Choroid plexus epithelial cell (primary cell): ENCODE results near the gene MTA1.

ENCODE experiments used
- DNase-seq: peaks from one replicate; pipeline ENCODE4 v3.0.0-alpha.2; 2010; ENCODE audit warnings: low read depth
- H3K4me3 ChIP-seq: 2 replicates; pipeline ENCODE4 v1.5.1; 2011; ENCODE audit warnings: low read depth, mild to moderate bottlenecking, control low read depth, low read length, moderate library complexity
- TF ChIP-seq, protein P1 (sequence below): conservative IDR thresholded peaks from 2 replicates; pipeline ENCODE4 v1.5.1; 2011; ENCODE audit warnings: low read depth, mild to moderate bottlenecking, control low read depth, inconsistent platforms, low read length, moderate library complexity

Gene MTA1

DNA sequence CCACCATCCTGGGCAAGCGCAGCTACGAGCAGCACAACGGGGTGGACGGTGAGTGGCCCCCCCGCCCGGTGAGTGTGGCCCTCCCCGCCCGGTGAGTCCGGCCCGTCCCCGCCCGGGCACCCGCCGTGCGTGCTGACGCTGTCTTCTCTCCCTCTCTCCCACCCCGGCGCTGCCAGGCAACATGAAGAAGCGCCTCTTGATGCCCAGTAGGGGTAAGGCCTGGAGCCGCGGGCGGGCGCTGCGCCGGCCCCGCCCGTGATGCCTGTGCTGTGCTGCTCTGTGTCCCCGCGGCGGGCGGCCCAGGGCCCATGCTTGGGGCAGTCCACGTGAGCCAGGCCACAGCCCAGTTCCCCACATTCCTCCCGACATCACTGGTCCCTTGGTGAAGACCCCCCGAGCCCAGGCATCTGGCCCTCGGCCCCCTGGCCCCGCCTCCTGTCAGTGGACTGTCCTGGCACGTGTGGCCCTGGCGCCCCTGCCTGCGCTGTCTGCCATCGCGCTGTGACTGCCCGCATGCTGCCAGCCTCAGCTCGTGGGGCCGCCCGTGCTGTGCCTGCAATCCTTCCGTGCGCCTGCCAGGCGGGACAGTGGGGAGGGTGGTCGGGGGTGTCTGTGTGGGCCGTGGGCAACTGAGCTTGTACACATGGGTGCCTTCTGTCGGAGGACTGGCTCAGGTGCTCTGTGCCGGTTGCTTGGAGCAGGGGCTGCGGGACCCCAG lies 47.1 kb downstream of the MTA1 start:
- no peak for DNase-seq

GRCh38 chr14:105467249-105467941 lies 47.8 kb downstream of the MTA1 start:
- no peak for DNase-seq
- TF ChIP-seq, protein P1, sequence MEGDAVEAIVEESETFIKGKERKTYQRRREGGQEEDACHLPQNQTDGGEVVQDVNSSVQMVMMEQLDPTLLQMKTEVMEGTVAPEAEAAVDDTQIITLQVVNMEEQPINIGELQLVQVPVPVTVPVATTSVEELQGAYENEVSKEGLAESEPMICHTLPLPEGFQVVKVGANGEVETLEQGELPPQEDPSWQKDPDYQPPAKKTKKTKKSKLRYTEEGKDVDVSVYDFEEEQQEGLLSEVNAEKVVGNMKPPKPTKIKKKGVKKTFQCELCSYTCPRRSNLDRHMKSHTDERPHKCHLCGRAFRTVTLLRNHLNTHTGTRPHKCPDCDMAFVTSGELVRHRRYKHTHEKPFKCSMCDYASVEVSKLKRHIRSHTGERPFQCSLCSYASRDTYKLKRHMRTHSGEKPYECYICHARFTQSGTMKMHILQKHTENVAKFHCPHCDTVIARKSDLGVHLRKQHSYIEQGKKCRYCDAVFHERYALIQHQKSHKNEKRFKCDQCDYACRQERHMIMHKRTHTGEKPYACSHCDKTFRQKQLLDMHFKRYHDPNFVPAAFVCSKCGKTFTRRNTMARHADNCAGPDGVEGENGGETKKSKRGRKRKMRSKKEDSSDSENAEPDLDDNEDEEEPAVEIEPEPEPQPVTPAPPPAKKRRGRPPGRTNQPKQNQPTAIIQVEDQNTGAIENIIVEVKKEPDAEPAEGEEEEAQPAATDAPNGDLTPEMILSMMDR, result no peak
- H3K4me3 ChIP-seq, result no peak overlapping the region

More for the DNA sequence above, 47.1 kb downstream of the MTA1 start:
- H3K4me3 ChIP-seq, result no peak overlapping the region
- TF ChIP-seq, protein P1, result no peak

DNA sequence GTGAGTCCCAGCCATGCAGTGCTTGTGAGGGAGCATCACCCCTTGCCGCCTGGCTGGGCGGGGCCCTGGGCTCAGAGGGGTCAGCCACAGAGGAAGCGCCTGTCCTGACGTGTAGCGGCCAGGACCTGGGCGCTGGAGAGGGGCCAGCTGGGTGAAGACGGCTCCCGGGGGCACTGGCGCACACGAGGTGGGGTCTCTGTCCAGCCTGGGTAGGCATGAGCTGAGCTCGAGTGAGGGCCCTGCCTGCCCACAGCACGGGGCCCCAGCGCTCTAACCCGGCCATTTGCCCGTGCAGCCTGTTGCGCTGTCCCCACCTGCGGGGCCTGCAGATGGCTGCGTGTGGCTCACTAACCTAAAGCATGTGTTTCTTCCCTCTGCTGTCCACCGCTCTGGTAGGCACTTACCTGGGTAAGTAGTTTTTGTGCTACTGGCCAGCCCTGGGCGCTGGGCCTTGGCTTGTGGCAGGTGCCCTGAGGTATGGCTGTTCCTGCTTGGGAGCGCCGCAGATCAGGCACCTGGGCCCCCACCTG lies 48.4 kb downstream of the MTA1 start:
- no peak for DNase-seq
- TF ChIP-seq, protein P1, result no peak
- H3K4me3 ChIP-seq, result no peak overlapping the region

DNA sequence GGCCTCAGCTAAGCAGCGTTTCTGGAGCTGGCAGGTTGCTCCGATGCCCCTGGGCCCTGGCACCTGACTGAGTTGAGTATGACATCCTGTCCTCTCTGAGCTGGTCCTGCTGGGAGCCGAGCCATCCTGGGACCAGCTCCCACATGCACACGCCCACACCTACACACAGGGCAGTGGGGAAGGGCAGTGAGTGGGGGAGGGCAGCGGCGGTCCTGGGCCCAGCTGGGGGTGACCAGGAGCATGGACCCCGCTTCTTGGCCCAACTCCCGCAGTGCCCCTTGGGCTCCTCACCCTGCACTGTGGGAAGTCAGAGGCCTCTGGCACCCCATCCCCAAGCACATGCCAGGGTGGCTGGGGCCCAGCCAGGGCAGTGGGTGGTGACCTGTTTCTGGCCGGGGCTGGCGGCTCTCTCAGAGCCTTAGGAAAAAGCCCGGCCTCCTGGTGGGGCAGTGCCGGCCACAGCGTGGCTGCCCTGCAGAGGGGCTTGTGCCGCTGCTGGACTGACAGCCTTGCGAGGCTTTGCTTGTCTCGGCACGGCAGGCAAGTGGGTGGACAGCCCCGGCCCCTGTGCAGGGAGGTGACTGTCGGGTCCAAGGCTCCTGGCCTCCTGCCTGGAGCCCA lies 49.1 kb downstream of the MTA1 start:
- TF ChIP-seq, protein P1, result no peak
- H3K4me3 ChIP-seq, result no peak overlapping the region
- DNase-seq, result no peak

- no peak overlapping the region for H3K4me3 ChIP-seq
- TF ChIP-seq, protein P1, result no peak
- DNase-seq, result no peak
These were observed 50.1 kb downstream of the MTA1 start for GRCh38 chr14:105469456-105470349.

GRCh38 chr14:105470350-105471296 lies 51.0 kb downstream of the MTA1 start:
- no peak overlapping the region for H3K4me3 ChIP-seq
- DNase-seq, result no peak
- TF ChIP-seq, protein P1, result no peak
